Stimulated activated naive B cell treated with anti-CD40 and anti-IgM and Interleukin-4, amounts not matched to agents 10 μg/mL and 1 μg/mL and 100 μg/mL, for 72 hours (primary cell): Measurements from ENCODE around the gene KRTAP19-4.

ENCODE experiments used
- ATAC-seq, 2 donors: fragments of 150-1000 bp; cut with Tn5 transposase; replicated peaks; 2 replicates each; pipeline ENCODE4 v1.10.0; 2021; ENCODE audit warnings: moderate library complexity in 1 of 2
- DNase-seq: peaks from one replicate; pipeline ENCODE4 v3.0.0; 2021
- H3K27ac Mint-ChIP-seq: one replicate; pipeline ENCODE4 v1.8.0; 2022; ENCODE audit warnings: mild to moderate bottlenecking, mixed read lengths
- H3K27me3 Mint-ChIP-seq, 2 donors: one replicate each; pipeline ENCODE4 v1.8.0; 2022; ENCODE audit warnings: mixed read lengths in 2 of 2
- H3K36me3 Mint-ChIP-seq, 2 donors: one replicate each; pipeline ENCODE4 v1.8.0; 2022; ENCODE audit warnings: mixed read lengths in 2 of 2, mild to moderate bottlenecking in 1 of 2
- H3K4me1 Mint-ChIP-seq, 2 donors: one replicate each; pipeline ENCODE4 v1.8.0; 2022; ENCODE audit warnings: mixed read lengths in 2 of 2, mild to moderate bottlenecking in 1 of 2
- H3K4me3 Mint-ChIP-seq, 2 donors: one replicate each; pipeline ENCODE4 v1.8.0; 2022; ENCODE audit warnings: mild to moderate bottlenecking in 2 of 2, mixed read lengths in 2 of 2, moderate library complexity in 1 of 2
- H3K9me3 Mint-ChIP-seq, 2 donors: one replicate each; pipeline ENCODE4 v1.8.0; 2022; ENCODE audit warnings: mixed read lengths in 2 of 2, mild to moderate bottlenecking in 1 of 2

The KRTAP19-4 gene

DNA sequence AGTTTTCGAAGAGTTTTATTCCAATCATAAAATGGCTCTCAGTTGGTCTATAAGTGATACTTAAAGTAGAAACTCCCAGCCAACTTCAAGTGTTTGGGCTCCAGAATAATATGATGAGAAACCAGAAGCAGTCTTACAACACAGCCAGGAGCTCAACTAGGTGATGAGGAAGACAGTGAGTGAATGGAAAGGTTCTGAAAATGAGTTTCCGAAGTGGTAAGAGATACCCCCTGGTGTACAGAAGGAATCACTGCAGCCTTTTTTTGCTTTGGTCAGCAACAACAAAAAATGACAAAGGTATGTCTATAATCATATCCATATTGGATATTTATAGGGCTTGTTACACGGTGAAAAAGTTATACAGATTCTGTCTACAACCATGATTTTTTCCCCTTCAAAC lies 33.3 kb downstream of the KRTAP19-4 start:
- no peak for DNase-seq

DNA sequence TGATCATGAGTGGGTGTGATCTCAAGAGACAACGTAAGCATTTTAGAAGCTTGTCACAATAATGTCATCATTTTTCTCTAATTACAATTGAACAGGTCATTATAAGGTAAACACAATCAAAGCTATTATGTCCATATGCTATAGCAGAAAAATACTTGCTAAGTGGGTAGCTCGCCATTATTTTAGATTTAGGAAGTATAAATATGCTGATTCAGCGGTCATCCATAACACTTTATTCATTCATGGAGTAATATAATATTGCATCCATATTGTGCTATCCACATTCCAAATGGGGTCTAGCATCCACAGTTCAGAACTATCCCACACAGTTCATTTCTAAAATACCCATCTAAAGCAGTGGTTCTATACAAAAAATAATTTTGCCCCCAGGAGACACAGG lies 48.5 kb downstream of the KRTAP19-4 start:
- Mint-ChIP-seq H3K4me1 (no peaks in the 10 kb centered on the region), H3K27ac (no peak overlapping the region), H3K4me3 (no peak overlapping the region), H3K36me3 (no peaks in the 10 kb centered on the region), H3K27me3 (no peaks in the 10 kb centered on the region), H3K9me3 (peaks cover 0 to 2% of the 10 kb centered on the region in 2 donors)
- no peak for DNase-seq
- no peak for ATAC-seq

More for the DNA sequence above, 33.3 kb downstream of the KRTAP19-4 start:
- ATAC-seq = no peak
- Mint-ChIP-seq H3K4me1 (no peaks in the 10 kb centered on the region), H3K27ac (no peak overlapping the region), H3K4me3 (no peak overlapping the region), H3K36me3 (no peaks in the 10 kb centered on the region), H3K27me3 (peaks cover 0 to 4% of the 10 kb centered on the region in 2 donors), H3K9me3 (no peaks in the 10 kb centered on the region)

DNA sequence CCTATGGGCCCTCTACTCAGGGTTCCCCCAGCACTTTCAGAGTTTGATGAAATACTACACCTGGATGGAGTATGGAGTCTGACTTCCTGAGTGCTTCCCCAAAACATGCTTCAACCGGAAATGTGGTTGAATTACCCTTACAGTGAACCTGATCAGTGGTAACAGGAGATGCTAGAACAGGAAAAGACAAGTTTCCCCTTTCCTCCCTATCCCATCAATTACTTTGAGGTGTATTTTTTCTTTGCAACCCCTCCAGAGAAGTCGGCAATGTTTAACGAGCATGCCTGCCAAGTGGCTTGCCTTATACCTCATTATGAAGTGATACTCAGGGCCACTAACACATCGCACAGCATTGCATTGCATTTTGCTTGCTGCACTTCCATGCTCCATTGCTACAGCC lies 49.9 kb downstream of the KRTAP19-4 start:
- Mint-ChIP-seq H3K4me1 (no peaks in the 10 kb centered on the region), H3K27me3 (no peaks in the 10 kb centered on the region), H3K27ac (no peak overlapping the region), H3K4me3 (no peak overlapping the region), H3K36me3 (no peaks in the 10 kb centered on the region), H3K9me3 (peaks cover 2 to 7% of the 10 kb centered on the region in 2 donors)
- DNase-seq (no peak), ATAC-seq (no peak)
